Activated T-cell treated with anti-CD3 and anti-CD28 coated beads, Interleukin-2, amount 50 U/mL, for 24 hours (primary cell): ENCODE measurements around the gene TWIST2.

Source experiments
- DNase-seq: peaks from one replicate; pipeline ENCODE4 v3.0.0-alpha.2; 2020
- H3K27ac Mint-ChIP-seq: 2 replicates; pipeline ENCODE4 v1.8.0; 2020; ENCODE audit warnings: mild to moderate bottlenecking, mixed read lengths
- H3K27me3 Mint-ChIP-seq: 2 replicates; pipeline ENCODE4 v1.8.0; 2020; ENCODE audit warnings: mixed read lengths
- H3K36me3 Mint-ChIP-seq: 2 replicates; pipeline ENCODE4 v1.8.0; 2020; ENCODE audit warnings: low read depth, mixed read lengths
- H3K4me1 Mint-ChIP-seq: 2 replicates; pipeline ENCODE4 v1.8.0; 2020; ENCODE audit warnings: low read depth, mixed read lengths
- H3K4me3 Mint-ChIP-seq: 2 replicates; pipeline ENCODE4 v1.8.0; 2020; ENCODE audit warnings: mild to moderate bottlenecking, moderate library complexity, mixed read lengths
- H3K9me3 Mint-ChIP-seq: 2 replicates; pipeline ENCODE4 v1.8.0; 2020; ENCODE audit warnings: mixed read lengths

The TWIST2 gene

DNA sequence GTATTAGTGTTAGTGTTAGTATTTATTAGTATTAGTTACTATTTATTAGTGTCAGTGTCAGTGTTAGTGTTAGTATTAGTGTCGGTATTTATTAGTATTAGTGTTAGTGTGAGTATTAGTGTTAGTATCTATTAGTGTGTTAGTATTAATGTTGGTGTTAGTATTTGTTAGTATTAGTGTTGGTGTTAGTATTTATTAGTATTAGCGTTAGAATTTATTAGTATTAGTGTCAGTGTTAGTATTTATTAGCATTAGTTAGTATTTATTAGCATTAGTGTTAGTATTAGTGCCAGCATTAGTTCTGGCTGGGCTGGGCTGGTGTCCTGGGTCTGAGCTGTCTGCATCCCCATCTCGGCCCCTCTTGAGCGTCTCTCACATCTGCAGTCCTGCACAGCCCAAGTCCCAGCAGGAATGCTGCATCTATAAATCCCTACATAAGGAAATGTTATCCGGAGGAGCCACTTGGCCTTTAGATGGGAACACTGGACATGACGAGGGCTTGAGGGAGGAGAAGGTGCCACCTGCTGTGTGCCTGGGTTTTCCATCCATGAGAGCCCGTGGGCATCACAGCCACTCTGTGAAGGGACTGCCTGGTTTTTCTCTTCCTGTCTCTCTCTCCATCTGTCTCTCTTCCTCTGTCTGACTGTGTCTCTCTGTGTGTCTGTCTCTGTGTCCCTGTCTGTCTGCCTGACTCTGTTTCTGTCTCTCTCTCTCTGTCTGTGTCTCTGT, 33.6 kb downstream of the TWIST2 start:
- no peaks in the 10 kb centered on the region for H3K4me1 Mint-ChIP-seq
- H3K27ac Mint-ChIP-seq = no peak overlapping the region
- H3K27me3 Mint-ChIP-seq = peaks cover 24% of the 10 kb centered on the region
- no peak overlapping the region for H3K4me3 Mint-ChIP-seq
- no peaks in the 10 kb centered on the region for H3K36me3 Mint-ChIP-seq
- DNase-seq = no peak
- peaks cover 3% of the 10 kb centered on the region for H3K9me3 Mint-ChIP-seq

DNA sequence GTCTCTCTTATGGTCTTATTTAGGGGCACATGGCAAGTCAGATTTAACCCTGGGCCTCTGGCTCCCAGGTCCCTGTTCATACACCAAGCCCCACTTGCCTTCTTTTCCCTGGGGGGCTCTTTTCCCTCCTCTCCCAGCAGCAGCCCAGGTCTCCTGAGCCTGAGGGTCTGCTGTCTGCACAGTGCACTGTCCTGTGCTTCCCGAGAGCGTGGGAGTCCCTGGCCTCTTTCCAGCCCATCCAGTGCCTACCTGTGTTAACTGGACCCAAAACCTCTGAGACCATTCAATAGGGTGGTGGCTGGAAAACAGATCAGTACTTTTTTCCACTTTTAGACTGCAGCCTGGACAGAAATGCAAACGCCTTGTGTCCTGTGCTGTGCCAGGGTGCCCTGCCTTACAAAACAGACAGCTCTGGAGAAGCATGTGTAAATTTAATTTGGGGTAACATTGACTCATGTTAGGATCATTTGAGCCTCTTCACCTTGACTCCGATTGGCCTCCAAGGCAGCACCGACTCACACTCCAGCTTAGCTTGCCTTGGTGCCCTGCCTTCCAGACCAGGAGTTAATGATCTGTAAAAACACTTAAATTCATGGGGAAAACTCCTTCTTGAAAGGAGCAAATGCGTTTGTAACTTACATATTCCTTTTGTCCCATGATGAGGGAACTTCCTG, 34.3 kb downstream of the TWIST2 start:
- no peak overlapping the region for H3K27ac Mint-ChIP-seq
- H3K9me3 Mint-ChIP-seq = peaks cover 1% of the 10 kb centered on the region
- H3K36me3 Mint-ChIP-seq = no peaks in the 10 kb centered on the region
- H3K27me3 Mint-ChIP-seq = peaks cover 20% of the 10 kb centered on the region
- DNase-seq = no peak
- H3K4me3 Mint-ChIP-seq = no peak overlapping the region
- H3K4me1 Mint-ChIP-seq = no peaks in the 10 kb centered on the region

GRCh38 chr2:238883421-238883901, 35.6 kb downstream of the TWIST2 start:
- Mint-ChIP-seq H3K27ac (no peak overlapping the region), H3K27me3 (peaks cover 20% of the 10 kb centered on the region), H3K4me1 (no peaks in the 10 kb centered on the region), H3K36me3 (no peaks in the 10 kb centered on the region), H3K4me3 (no peak overlapping the region), H3K9me3 (no peaks in the 10 kb centered on the region)
- DNase-seq = no peak

DNA sequence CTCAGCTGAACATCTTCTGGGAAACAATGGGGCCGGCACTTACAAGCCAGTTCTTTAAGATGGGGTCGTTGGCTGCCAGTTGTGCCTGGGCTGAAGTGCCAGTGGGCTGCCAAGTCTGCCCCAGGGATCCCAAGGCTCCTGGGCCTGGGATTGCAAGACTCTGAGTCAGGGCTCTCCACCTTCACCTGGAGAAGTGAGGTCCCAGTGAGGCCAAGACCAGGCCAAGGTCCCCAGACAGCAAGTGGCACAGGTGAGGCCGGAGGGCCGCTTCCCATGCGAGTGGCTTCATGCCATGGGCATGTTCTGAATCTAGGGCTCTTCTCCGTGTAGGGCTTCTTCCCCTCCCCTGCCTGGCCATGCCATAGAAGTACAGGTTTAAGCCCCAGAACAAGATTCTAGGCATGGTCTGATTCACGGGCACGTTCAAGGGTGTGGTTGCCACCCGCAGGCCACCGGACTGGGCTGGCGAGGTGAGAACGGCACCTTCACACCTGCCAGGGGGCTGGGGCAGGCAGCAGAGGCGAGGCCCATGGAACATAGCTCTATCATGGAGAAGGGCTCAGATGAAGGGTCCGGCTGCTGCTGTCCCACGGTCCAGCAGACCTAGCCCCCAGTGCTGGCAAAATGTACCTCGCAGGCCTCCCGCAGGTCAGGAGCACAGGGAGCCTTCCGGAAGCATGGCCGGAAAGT, 36.4 kb downstream of the TWIST2 start:
- Mint-ChIP-seq H3K27ac (no peak overlapping the region), H3K36me3 (no peaks in the 10 kb centered on the region), H3K27me3 (peaks cover 20% of the 10 kb centered on the region)

DNA sequence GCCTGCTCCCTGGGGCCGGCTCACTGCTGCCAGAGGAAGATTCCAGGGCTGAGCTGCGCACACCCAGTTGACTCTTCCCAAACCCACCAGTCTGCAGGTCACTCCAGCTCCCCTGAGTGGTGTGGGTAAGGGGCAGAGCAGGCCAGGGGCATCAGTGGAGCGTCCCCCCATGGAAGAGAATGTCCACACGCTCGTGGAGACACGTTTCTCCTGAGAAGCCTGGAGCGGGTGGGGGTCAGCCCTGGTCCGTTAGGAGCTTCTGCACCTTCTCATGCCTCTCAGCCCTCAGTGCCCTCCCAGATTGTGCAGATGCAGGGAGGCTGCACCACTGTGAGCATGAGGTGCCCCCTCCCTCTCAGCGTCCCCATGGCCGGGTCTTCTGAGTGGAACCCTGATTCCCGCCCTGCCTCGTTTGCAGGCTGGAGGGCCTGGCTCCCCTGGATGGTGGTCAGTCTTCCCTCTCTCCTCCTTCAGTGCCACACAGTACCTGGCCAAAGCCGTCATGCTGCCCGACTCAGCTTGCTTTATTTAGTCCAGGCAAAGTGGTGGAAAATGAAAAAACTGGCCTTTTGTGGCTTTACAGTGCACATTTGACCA, 37.0 kb downstream of the TWIST2 start:
- Mint-ChIP-seq H3K4me1 (no peaks in the 10 kb centered on the region), H3K9me3 (no peaks in the 10 kb centered on the region), H3K36me3 (no peaks in the 10 kb centered on the region), H3K27ac (no peak overlapping the region), H3K4me3 (no peak overlapping the region), H3K27me3 (peaks cover 16% of the 10 kb centered on the region)
- no peak for DNase-seq

More for the DNA sequence above, 36.4 kb downstream of the TWIST2 start:
- H3K4me1 Mint-ChIP-seq = no peaks in the 10 kb centered on the region
- H3K9me3 Mint-ChIP-seq = no peaks in the 10 kb centered on the region
- no peak overlapping the region for H3K4me3 Mint-ChIP-seq
- DNase-seq = no peak

- Mint-ChIP-seq H3K36me3 (no peaks in the 10 kb centered on the region), H3K27me3 (peaks cover 12% of the 10 kb centered on the region), H3K27ac (no peak overlapping the region), H3K4me3 (no peak overlapping the region), H3K9me3 (no peaks in the 10 kb centered on the region), H3K4me1 (no peaks in the 10 kb centered on the region)
- DNase-seq = no peak
These were observed 38.7 kb downstream of the TWIST2 start for GRCh38 chr2:238886453-238887094.

- no peak overlapping the region for H3K4me3 Mint-ChIP-seq
- H3K27me3 Mint-ChIP-seq = peaks cover 9% of the 10 kb centered on the region
- no peaks in the 10 kb centered on the region for H3K4me1 Mint-ChIP-seq
- no peak for DNase-seq
- no peak overlapping the region for H3K27ac Mint-ChIP-seq
- no peaks in the 10 kb centered on the region for H3K36me3 Mint-ChIP-seq
- no peaks in the 10 kb centered on the region for H3K9me3 Mint-ChIP-seq
These were observed 39.7 kb downstream of the TWIST2 start for GRCh38 chr2:238887616-238888015.

GRCh38 chr2:238888781-238889180, 40.9 kb downstream of the TWIST2 start:
- Mint-ChIP-seq H3K9me3 (no peaks in the 10 kb centered on the region), H3K27ac (no peak overlapping the region), H3K4me3 (no peak overlapping the region), H3K27me3 (peaks cover 5% of the 10 kb centered on the region), H3K36me3 (no peaks in the 10 kb centered on the region), H3K4me1 (no peaks in the 10 kb centered on the region)
- DNase-seq = no peak

- no peaks in the 10 kb centered on the region for H3K9me3 Mint-ChIP-seq
- H3K4me1 Mint-ChIP-seq = no peaks in the 10 kb centered on the region
- DNase-seq = no peak
- no peaks in the 10 kb centered on the region for H3K36me3 Mint-ChIP-seq
- H3K27me3 Mint-ChIP-seq = peaks cover 3% of the 10 kb centered on the region
- no peak overlapping the region for H3K4me3 Mint-ChIP-seq
- H3K27ac Mint-ChIP-seq = no peak overlapping the region
These were observed 42.2 kb downstream of the TWIST2 start for GRCh38 chr2:238890131-238890530.

GRCh38 chr2:238890618-238891456, 43.0 kb downstream of the TWIST2 start:
- DNase-seq = no peak
- H3K27me3 Mint-ChIP-seq = peaks cover 3% of the 10 kb centered on the region
- H3K4me3 Mint-ChIP-seq = no peak overlapping the region
- H3K36me3 Mint-ChIP-seq = no peaks in the 10 kb centered on the region
- H3K4me1 Mint-ChIP-seq = no peaks in the 10 kb centered on the region
- H3K27ac Mint-ChIP-seq = no peak overlapping the region
- no peaks in the 10 kb centered on the region for H3K9me3 Mint-ChIP-seq

GRCh38 chr2:238891457-238892203, 43.7 kb downstream of the TWIST2 start:
- Mint-ChIP-seq H3K9me3 (no peaks in the 10 kb centered on the region), H3K36me3 (no peaks in the 10 kb centered on the region), H3K4me1 (no peaks in the 10 kb centered on the region), H3K4me3 (no peak overlapping the region), H3K27ac (no peak overlapping the region), H3K27me3 (peaks cover 4% of the 10 kb centered on the region)
- DNase-seq = no peak

DNA sequence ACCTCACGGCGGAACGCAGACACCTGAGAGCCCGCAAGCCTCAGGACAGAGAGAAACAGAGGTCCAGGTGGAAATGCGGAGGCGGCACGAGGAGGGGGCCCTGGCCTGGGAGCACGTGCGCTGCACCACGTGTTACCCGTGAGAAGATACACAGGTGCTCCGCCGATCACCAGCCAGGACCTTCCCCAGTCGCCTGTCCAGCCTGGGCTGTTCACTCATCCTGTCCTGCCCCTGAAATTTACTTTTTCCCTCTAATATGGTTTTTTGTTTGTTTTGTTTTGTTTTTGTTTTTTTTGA, 44.3 kb downstream of the TWIST2 start:
- Mint-ChIP-seq H3K9me3 (no peaks in the 10 kb centered on the region), H3K27ac (no peak overlapping the region), H3K27me3 (peaks cover 9% of the 10 kb centered on the region), H3K36me3 (no peaks in the 10 kb centered on the region), H3K4me3 (no peak overlapping the region), H3K4me1 (no peaks in the 10 kb centered on the region)
- no peak for DNase-seq

GRCh38 chr2:238892796-238893195, 44.9 kb downstream of the TWIST2 start:
- H3K9me3 Mint-ChIP-seq = no peaks in the 10 kb centered on the region
- H3K27ac Mint-ChIP-seq = no peak overlapping the region
- H3K27me3 Mint-ChIP-seq = peaks cover 10% of the 10 kb centered on the region
- H3K4me1 Mint-ChIP-seq = no peaks in the 10 kb centered on the region
- H3K4me3 Mint-ChIP-seq = no peak overlapping the region
- no peaks in the 10 kb centered on the region for H3K36me3 Mint-ChIP-seq
- no peak for DNase-seq
